HepG2 (cell line): ENCODE results near the gene NDRG3. TPM values are rescaled to one million over a fixed set of nuclear protein-coding genes. Genes with fewer than 3 reads are reported as not detected.

Experiments
- ATF2 ChIP-seq: sonication (generic); formaldehyde crosslinking; IDR thresholded peaks from 2 replicates; pipeline ENCODE4 v1.4.0; 2020; ENCODE audit warnings: missing genetic modification reagents
- ATF5 ChIP-seq: sonication (generic); formaldehyde crosslinking; IDR thresholded peaks from 2 replicates; pipeline ENCODE4 v1.4.0; 2020; ENCODE audit warnings: mild to moderate bottlenecking, low read depth, missing genetic modification reagents
- CREBL2 ChIP-seq: sonication (generic); formaldehyde crosslinking; IDR thresholded peaks from 2 replicates; pipeline ENCODE4 v1.8.1; 2023; ENCODE audit warnings: missing genetic modification reagents, mild to moderate bottlenecking, borderline replicate concordance
- DNMT3B ChIP-seq: conservative IDR thresholded peaks from 2 replicates; pipeline ENCODE4 v1.6.1; 2016; ENCODE audit warnings: missing biosample characterization, control low read depth
- FOXA1 ChIP-seq, 2 experiments: fragments of 450-650 bp in 1 of 2; sonication (generic) in 1 of 2; formaldehyde crosslinking in 1 of 2; IDR thresholded peaks; 2 replicates each; pipeline versions ENCODE4 v1.4.0 to v1.6.1; 2016 to 2020; ENCODE audit warnings: missing genetic modification reagents in 1 of 2
- MTERF4 ChIP-seq: sonication (generic); formaldehyde crosslinking; IDR thresholded peaks from 2 replicates; pipeline ENCODE4 v1.8.0; 2023; ENCODE audit warnings: mild to moderate bottlenecking, missing genetic modification reagents
- POLR2AphosphoS2 ChIP-seq: IDR thresholded peaks from 2 replicates; pipeline ENCODE4 v1.6.1; 2011; ENCODE audit warnings: low read depth, low read length, improper control_type of control experiment
- SP140L ChIP-seq: sonication (generic); formaldehyde crosslinking; IDR thresholded peaks from 2 replicates; pipeline ENCODE4 v1.4.0; 2020; ENCODE audit warnings: missing genetic modification reagents, borderline replicate concordance
- TOE1 ChIP-seq: sonication (generic); formaldehyde crosslinking; IDR thresholded peaks from 2 replicates; pipeline ENCODE4 v1.4.0; 2020; ENCODE audit warnings: mild to moderate bottlenecking, missing genetic modification reagents
- ZBTB10 ChIP-seq: sonication (generic); formaldehyde crosslinking; IDR thresholded peaks from 2 replicates; pipeline ENCODE4 v1.4.0; 2020; ENCODE audit warnings: missing genetic modification reagents, borderline replicate concordance
- ZNF318 ChIP-seq: sonication (generic); formaldehyde crosslinking; IDR thresholded peaks from 2 replicates; pipeline ENCODE4 v1.4.0; 2020; ENCODE audit warnings: mild to moderate bottlenecking, missing genetic modification reagents
- ZNF572 ChIP-seq: sonication (generic); formaldehyde crosslinking; IDR thresholded peaks from 2 replicates; pipeline ENCODE4 v1.5.1; 2020; ENCODE audit warnings: mild to moderate bottlenecking, missing genetic modification reagents
- ZSCAN29 ChIP-seq: sonication (generic); formaldehyde crosslinking; conservative IDR thresholded peaks from 2 replicates; pipeline ENCODE4 v1.4.0; 2020; ENCODE audit warnings: mild to moderate bottlenecking, missing genetic modification reagents
- polyA plus RNA-seq, 8 experiments: library from polyadenylated mRNA; depleted of rRNA in 3 of 8; stranded (reverse) in 7 of 8; unstranded in 1 of 8; fragments of >200 nt; fragmentation: Illumina TruSeq in 4 of 8; extraction: Trizol in 4 of 8; gene quantifications; 2 replicates each; pipeline versions ENCODE4 v1.2.1 to v1.2.3, GENCODE V29; 2011 to 2016; ENCODE audit warnings: low read depth in 4 of 8, missing spikeins in 1 of 8, mixed read lengths in 1 of 8; ENCODE audit not compliant: insufficient read depth in 1 of 8
- total RNA-seq, 5 experiments: library from RNA; depleted of rRNA; stranded (reverse); fragments of >200 nt; fragmentation: Illumina TruSeq; extraction: Trizol; gene quantifications; 2 replicates each; pipeline ENCODE4 v1.2.3, GENCODE V29; 2016; ENCODE audit warnings: low read depth in 1 of 5

NDRG3 gene
- total and polyA plus RNA-seq, 2 of the 13 experiments (the other 11 are each of a cell fraction or from before 2014, with no cell fraction given), result 36.0 to 40.5 TPM

- TF ChIP-seq SP140L (no peak), TOE1 (CRISPR knock-in tag) (no peak; the same call in none of the 2 replicates), POLR2AphosphoS2 (peak; percentile 92; the same call in 1 of the 2 replicates), CREBL2 (CRISPR knock-in tag) (peak; percentile 16; the same call in 1 of the 2 replicates), ATF2 (CRISPR knock-in tag) (peak; percentile 99), ZBTB10 (CRISPR knock-in tag) (peak; percentile 77; the same call in 1 of the 2 replicates), ZNF318 (CRISPR knock-in tag) (no peak; the same call in 1 of the 2 replicates), ZSCAN29 (peak; percentile 54; the same call in 1 of the 2 replicates), ZNF572 (CRISPR knock-in tag) (no peak), ATF5 (CRISPR knock-in tag) (no peak; the same call in 1 of the 2 replicates), FOXA1 (IDR thresholded peaks at IDR 0.05) (no peak), FOXA1 (CRISPR knock-in tag; IDR thresholded peaks at IDR 0.05) (peak; percentile 81), MTERF4 (CRISPR knock-in tag) (peak; percentile 94; the same call in 1 of the 2 replicates), DNMT3B (peak; percentile 92)
These were observed 140.3 kb downstream of the NDRG3 start, which contains the start of gene RAB5IF (continued) for GRCh38 chr20:36605399-36606157.
